GM20000 (cell line): Measurements from ENCODE around the gene GUCY1A2.

ENCODE experiments used
- DNase-seq: peaks from one replicate; pipeline ENCODE4 v3.0.0; 2012; ENCODE audit warnings: low spot score
- CTCF ChIP-seq: IDR thresholded peaks from 2 replicates; pipeline ENCODE4 v1.5.1; 2012; ENCODE audit warnings: mild to moderate bottlenecking, control low read depth; ENCODE audit errors: extremely low read depth, missing control alignments

The GUCY1A2 gene

GRCh38 chr11:107014871-107015270, 3.4 kb downstream of the GUCY1A2 start:
- no peak for TF ChIP-seq CTCF
- no peak for DNase-seq

GRCh38 chr11:107011977-107012376, 6.3 kb downstream of the GUCY1A2 start:
- DNase-seq = no peak
- no peak for TF ChIP-seq CTCF

- DNase-seq = no peak
- TF ChIP-seq CTCF = no peak
Measured at GRCh38 chr11:107009190-107009589, 9.1 kb downstream of the GUCY1A2 start.

- no peak for TF ChIP-seq CTCF
- no peak for DNase-seq
Measured at GRCh38 chr11:107006076-107006833, 12.0 kb downstream of the GUCY1A2 start.

- DNase-seq = no peak
- TF ChIP-seq CTCF = no peak
Measured at GRCh38 chr11:106999196-106999595, 19.1 kb downstream of the GUCY1A2 start.

- DNase-seq = no peak
- no peak for TF ChIP-seq CTCF
Measured at GRCh38 chr11:106998916-106999188, 19.4 kb downstream of the GUCY1A2 start.

- DNase-seq = no peak
- TF ChIP-seq CTCF = no peak
Measured at GRCh38 chr11:106998116-106998915, 20.0 kb downstream of the GUCY1A2 start.
